Adrenal gland (tissue), 12 donors: Measurements from ENCODE around the gene TBC1D9B. TPM values are rescaled to one million over a fixed set of nuclear protein-coding genes. Genes with fewer than 3 reads are reported as not detected.

ENCODE experiments used
- DNase-seq, 7 donors: peaks; one replicate each; pipeline ENCODE4 v3.0.0-alpha.2; 2019 to 2020
- H3K27ac ChIP-seq, 5 donors: fragments of 200-600 bp; sonication (generic) in 4 of 5; 1 replicate in 3 of 5; 2 replicates in 2 of 5; pipeline versions ENCODE4 v1.5.1 to v1.8.0; 2016 to 2020; ENCODE audit warnings: mild to moderate bottlenecking in 1 of 5
- H3K27me3 ChIP-seq: fragments of 200-600 bp; 2 replicates; pipeline ENCODE4 v1.8.0; 2021
- H3K36me3 ChIP-seq, 2 donors: fragments of 200-600 bp; replicated peaks in 1 of 2; 1 replicate in 1 of 2; 2 replicates in 1 of 2; pipeline versions ENCODE4 v1.5.1 to v1.8.0; 2018 to 2022
- H3K4me1 ChIP-seq, 2 donors: fragments of 200-600 bp; replicated peaks in 1 of 2; 1 replicate in 1 of 2; 2 replicates in 1 of 2; pipeline versions ENCODE4 v1.5.1 to v1.8.0; 2018 to 2021
- H3K4me3 ChIP-seq, 4 donors: fragments of 200-600 bp; sonication (generic) in 3 of 4; one replicate each; pipeline ENCODE4 v1.5.1; 2016 to 2018
- H3K9me3 ChIP-seq, 3 donors: fragments of 200-600 bp; sonication (generic) in 1 of 3; replicated peaks in 1 of 3; 1 replicate in 2 of 3; 2 replicates in 1 of 3; pipeline versions ENCODE4 v1.5.1 to v1.8.0; 2016 to 2021
- POLR2A ChIP-seq, 2 donors: fragments of 450-650 bp; IDR thresholded peaks; one replicate each; pipeline ENCODE4 v1.6.1; 2017; ENCODE audit warnings: antibody characterized with exemption in 2 of 2, mild to moderate bottlenecking in 2 of 2, moderate library complexity in 1 of 2
- WGBS, 4 donors: extraction: QIAGEN DNeasy Blood & Tissue Kit in 2 of 4; methylation state at CpG; one replicate each; pipeline versions ENCODE4 v1.1.5 to v1.1.7; 2013 to 2017; 5-methylcytosine and 5-hydroxymethylcytosine counted together
- intact Hi-C, 2 donors: fragments of 100-400 bp; cut with DNase I; formaldehyde crosslinking; loops; one replicate each; pipeline versions ENCODE4 v1.14.1 to v1.15.0; 2022 to 2023
- polyA plus RNA-seq, 3 donors: library from polyadenylated mRNA; stranded (reverse); fragments of 200-250 nt in 2 of 3; fragments of 350-450 nt in 1 of 3; fragmentation: Illumina TruSeq in 1 of 3; extraction: RNeasy Lipid Tissue Mini Kit (QIAGEN cat#74804) in 1 of 3; gene quantifications; one replicate each; pipeline ENCODE4 v1.2.3, GENCODE V29; 2013 to 2014
- total RNA-seq, 9 donors: library from RNA; depleted of rRNA in 4 of 9; stranded (reverse); fragments of >200 nt in 4 of 9; fragments of 120-200 nt in 1 of 9; fragmentation: NEBNext Ultra II Directional in 1 of 9; extraction: Animal tissue kit (Norgen Biotek cat#: 25700) in 1 of 9; gene quantifications; one replicate each; pipeline versions ENCODE4 v1.1.0 to v1.2.4, GENCODE V29; 2013 to 2023
- TF ChIP-seq, protein P1 (sequence below), 6 experiments: fragments of 450-650 bp in 4 of 6; fragments of 200-600 bp in 2 of 6; sonication (generic) in 1 of 6; IDR thresholded peaks; 1 replicate in 5 of 6; 2 replicates in 1 of 6; pipeline versions ENCODE4 v1.5.1 to v1.8.0; 2016 to 2021; ENCODE audit warnings: antibody characterized with exemption in 6 of 6, mild to moderate bottlenecking in 2 of 6, moderate library complexity in 1 of 6
- donor health status: healthy with polysubstance abuse.
- donor health status: Bipolar disorder and iron deficiency.
- donor health status: DM: yes; HTN: yes; CAD: no.
- donor health status: DM: no; HTN: no; CAD: no.
- donor health status: DM: no; HTN: no; CAD: no.
- donor health status: DM: yes; HTN: yes; CAD: no.

The TBC1D9B gene
- total and polyA plus RNA-seq, 12 donors = 30.7 to 192 (median 128) TPM

DNA sequence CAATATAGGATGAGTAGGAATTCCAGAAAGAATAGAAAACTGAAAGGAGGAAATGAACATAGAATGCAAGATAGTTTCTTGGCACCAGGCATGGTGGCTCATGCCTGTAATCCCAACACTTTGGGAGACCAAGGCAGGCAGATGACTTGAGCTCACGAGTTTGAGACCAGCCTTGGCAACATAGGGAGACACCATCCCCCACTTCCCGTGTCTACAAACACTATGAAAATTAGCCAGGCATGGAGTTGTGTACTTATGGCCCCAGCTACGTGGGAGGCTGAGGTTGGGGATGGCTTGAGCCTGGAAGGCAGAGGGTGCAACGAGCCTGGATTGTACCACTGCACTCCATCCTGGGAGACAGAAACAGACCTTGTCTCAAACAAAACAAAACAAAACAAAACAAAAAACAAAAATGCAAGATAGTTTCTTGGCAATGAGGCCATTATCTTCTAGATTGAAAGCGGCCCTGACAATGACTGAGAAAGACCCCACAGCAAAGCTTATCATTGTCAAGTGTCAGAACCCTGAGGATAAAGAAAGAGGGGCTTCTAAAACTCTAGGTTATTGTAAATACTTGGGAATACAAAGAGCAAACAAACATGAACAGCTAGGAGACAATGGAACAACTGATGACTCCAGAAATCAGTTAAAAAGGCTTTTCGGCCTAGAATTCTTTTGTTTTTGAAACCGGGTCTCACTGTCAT, 77.8 kb downstream of the TBC1D9B start:
- 89 to 92% (median 90%) methylated on average over 7 of the region's 7 CpGs for WGBS, 4 donors
- intact Hi-C loops = loop anchor here in 1 of 2 donors (10.0 kb wide), 1 partner anchor 75 kb away; the partner anchor contains the start of gene TBC1D9B
- Histone ChIP-seq H3K27ac (no peak overlapping the region), H3K9me3 (no peaks in the 10 kb centered on the region), H3K27me3 (no peaks in the 10 kb centered on the region), H3K36me3 (peaks cover 0 to 96% of the 10 kb centered on the region in 2 donors), H3K4me3 (no peak overlapping the region), H3K4me1 (peaks cover 10 to 44% of the 10 kb centered on the region in 2 donors)
- peak in 1 of 7 donors; percentile 17 for DNase-seq
- TF ChIP-seq, protein P1, sequence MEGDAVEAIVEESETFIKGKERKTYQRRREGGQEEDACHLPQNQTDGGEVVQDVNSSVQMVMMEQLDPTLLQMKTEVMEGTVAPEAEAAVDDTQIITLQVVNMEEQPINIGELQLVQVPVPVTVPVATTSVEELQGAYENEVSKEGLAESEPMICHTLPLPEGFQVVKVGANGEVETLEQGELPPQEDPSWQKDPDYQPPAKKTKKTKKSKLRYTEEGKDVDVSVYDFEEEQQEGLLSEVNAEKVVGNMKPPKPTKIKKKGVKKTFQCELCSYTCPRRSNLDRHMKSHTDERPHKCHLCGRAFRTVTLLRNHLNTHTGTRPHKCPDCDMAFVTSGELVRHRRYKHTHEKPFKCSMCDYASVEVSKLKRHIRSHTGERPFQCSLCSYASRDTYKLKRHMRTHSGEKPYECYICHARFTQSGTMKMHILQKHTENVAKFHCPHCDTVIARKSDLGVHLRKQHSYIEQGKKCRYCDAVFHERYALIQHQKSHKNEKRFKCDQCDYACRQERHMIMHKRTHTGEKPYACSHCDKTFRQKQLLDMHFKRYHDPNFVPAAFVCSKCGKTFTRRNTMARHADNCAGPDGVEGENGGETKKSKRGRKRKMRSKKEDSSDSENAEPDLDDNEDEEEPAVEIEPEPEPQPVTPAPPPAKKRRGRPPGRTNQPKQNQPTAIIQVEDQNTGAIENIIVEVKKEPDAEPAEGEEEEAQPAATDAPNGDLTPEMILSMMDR (IDR thresholded peaks at IDR 0.05) = no peak
- TF ChIP-seq POLR2A (IDR thresholded peaks at IDR 0.05) = no peak

GRCh38 chr5:179828756-179829421, 78.8 kb downstream of the TBC1D9B start:
- Histone ChIP-seq H3K36me3 (peaks cover 0 to 100% of the 10 kb centered on the region in 2 donors), H3K4me1 (peaks cover 20 to 54% of the 10 kb centered on the region in 2 donors), H3K9me3 (no peaks in the 10 kb centered on the region), H3K27me3 (no peaks in the 10 kb centered on the region), H3K4me3 (no peak overlapping the region), H3K27ac (peak overlapping the region in 3 of 5 donors; percentile 40 to 53 (median 43))
- 93 to 95% (median 93%) methylated on average over 3 of the region's 3 CpGs for WGBS, 4 donors
- intact Hi-C loops = loop anchor here in 1 of 2 donors (10.0 kb wide), 1 partner anchor 76 kb away; the partner anchor contains the start of gene TBC1D9B
- TF ChIP-seq POLR2A (IDR thresholded peaks at IDR 0.05) = no peak
- TF ChIP-seq, protein P1 (IDR thresholded peaks at IDR 0.05) = no peak
- DNase-seq = peak in 2 of 7 donors; percentile 22 to 28

- peaks cover 0 to 100% of the 10 kb centered on the region in 2 donors for H3K36me3 ChIP-seq
- H3K4me1 ChIP-seq = peaks cover 32 to 61% of the 10 kb centered on the region in 2 donors
- 37 to 47% (median 44%) methylated on average over 6 to 9 of the region's 9 CpGs for whole genome bisulfite sequencing, 4 donors
- H3K27ac ChIP-seq = peak overlapping the region in 3 of 5 donors; percentile 47 to 79 (median 53)
- TF ChIP-seq POLR2A (IDR thresholded peaks at IDR 0.05) = peak in 1 of 2 donors; percentile 25
- TF ChIP-seq, protein P1 (IDR thresholded peaks at IDR 0.05) = no peak
- H3K4me3 ChIP-seq = peak overlapping the region in 1 of 4 donors; percentile 7
- intact Hi-C loops = loop anchor here in 1 of 2 donors (10.0 kb wide), 1 partner anchor 77 kb away; the partner anchor contains the start of gene TBC1D9B
- peak; percentile 51 to 78 (median 68) for DNase-seq
- H3K9me3 ChIP-seq = no peaks in the 10 kb centered on the region
- no peaks in the 10 kb centered on the region for H3K27me3 ChIP-seq
Observed at GRCh38 chr5:179827680-179828079, 80.0 kb downstream of the TBC1D9B start.

DNA sequence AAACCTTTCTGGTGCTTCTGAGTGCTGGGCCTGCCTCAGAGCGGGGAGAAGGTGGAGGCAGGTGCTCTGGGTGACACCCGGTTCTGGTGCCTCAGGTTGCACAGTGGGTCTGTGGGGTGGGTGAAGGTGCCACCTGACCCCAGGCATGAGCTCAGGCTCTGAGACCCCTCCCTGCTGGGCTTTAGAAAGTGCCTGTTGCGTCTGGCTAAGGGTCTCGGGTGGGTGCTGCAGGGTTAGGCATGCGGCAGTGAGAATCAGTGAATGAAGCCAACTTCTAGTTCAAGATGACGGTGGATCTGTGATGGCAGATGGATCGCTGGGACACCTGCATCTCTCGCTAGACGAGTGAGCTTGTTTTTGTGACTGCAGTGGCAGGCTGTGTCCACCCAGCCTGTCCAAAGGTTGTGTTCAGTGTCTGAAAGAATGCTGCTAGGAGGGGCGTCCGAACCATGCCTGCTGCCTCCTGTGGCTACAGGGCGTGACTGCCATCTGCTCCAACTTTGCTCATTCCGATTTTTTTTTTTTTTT, 82.0 kb downstream of the TBC1D9B start:
- Histone ChIP-seq H3K9me3 (no peaks in the 10 kb centered on the region), H3K36me3 (peaks cover 0 to 85% of the 10 kb centered on the region in 2 donors), H3K4me3 (no peak overlapping the region), H3K4me1 (peaks cover 37 to 63% of the 10 kb centered on the region in 2 donors), H3K27ac (peak overlapping the region in 1 of 5 donors; percentile 6), H3K27me3 (no peaks in the 10 kb centered on the region)
- peak in 1 of 2 donors; percentile 11 for TF ChIP-seq POLR2A (IDR thresholded peaks at IDR 0.05)
- TF ChIP-seq, protein P1 (IDR thresholded peaks at IDR 0.05) = peak in 3 of 6 experiments; percentile 15 to 24 (median 20)
- DNase-seq = peak in 4 of 7 donors; percentile 51 to 61 (median 54)
- 70 to 87% (median 71%) methylated on average over 11 to 13 of the region's 13 CpGs for WGBS, 4 donors
- intact Hi-C loops = loop anchor here in 1 of 2 donors (10.0 kb wide), 1 partner anchor 79 kb away; the partner anchor contains the start of gene TBC1D9B
